ENCODE data around the gene OXNAD1.

The OXNAD1 gene

GRCh38 chr3:16294844-16295243 is 29.8 kb downstream of the OXNAD1 start:
- no peak overlapping the region for H3K4me3 ChIP-seq (replicated peaks; ENCODE audit: low read depth, low read length)
- no peak for TF ChIP-seq CTCF (IDR thresholded peaks at IDR 0.05; ENCODE audit: low read length, missing control alignments)
- no peak for DNase-seq (ENCODE audit: low read depth)

- H3K4me3 ChIP-seq (replicated peaks; ENCODE audit: low read depth, low read length), result no peak overlapping the region
- TF ChIP-seq CTCF (IDR thresholded peaks at IDR 0.05; ENCODE audit: low read length, missing control alignments), result no peak
- no peak for DNase-seq (ENCODE audit: low read depth)
Measured at GRCh38 chr3:16295298-16295890, 30.4 kb downstream of the OXNAD1 start.

- no peak for TF ChIP-seq CTCF (IDR thresholded peaks at IDR 0.05; ENCODE audit: low read length, missing control alignments)
- no peak overlapping the region for H3K4me3 ChIP-seq (replicated peaks; ENCODE audit: low read depth, low read length)
- no peak for DNase-seq (ENCODE audit: low read depth)
Measured at GRCh38 chr3:16297997-16298885, 33.2 kb downstream of the OXNAD1 start.

GRCh38 chr3:16298891-16299290 is 33.9 kb downstream of the OXNAD1 start:
- H3K4me3 ChIP-seq (replicated peaks; ENCODE audit: low read depth, low read length), result no peak overlapping the region
- TF ChIP-seq CTCF (IDR thresholded peaks at IDR 0.05; ENCODE audit: low read length, missing control alignments), result no peak
- DNase-seq (ENCODE audit: low read depth), result no peak

- DNase-seq (ENCODE audit: low read depth), result no peak
- no peak overlapping the region for H3K4me3 ChIP-seq (replicated peaks; ENCODE audit: low read depth, low read length)
- no peak for TF ChIP-seq CTCF (IDR thresholded peaks at IDR 0.05; ENCODE audit: low read length, missing control alignments)
Measured at GRCh38 chr3:16299746-16300145, 34.7 kb downstream of the OXNAD1 start.

- no peak for TF ChIP-seq CTCF (IDR thresholded peaks at IDR 0.05; ENCODE audit: low read length, missing control alignments)
- DNase-seq (ENCODE audit: low read depth), result no peak
- H3K4me3 ChIP-seq (replicated peaks; ENCODE audit: low read depth, low read length), result no peak overlapping the region
Measured at GRCh38 chr3:16300307-16300706, 35.3 kb downstream of the OXNAD1 start.

Data from fibroblast of pulmonary artery (primary cell).